HEK293T (cell line): Measurements from ENCODE around the gene MAFG.
A peak's percentile ranks its signal among the peaks of the same experiment; 100 is the strongest.

Experiments
- CTCF ChIA-PET: fragments of 350-600 bp; formaldehyde crosslinking; extraction: SDS; loops from one replicate; lab custom pipeline; 2021; ENCODE audit warnings: antibody characterized with exemption, inconsistent platforms; lab: Yijun Ruan, JAX
- POLR2A ChIA-PET: fragments of 350-600 bp; formaldehyde crosslinking; extraction: SDS; loops from one replicate; lab custom pipeline; 2020; ENCODE audit warnings: antibody characterized with exemption, inconsistent platforms; lab: Yijun Ruan, JAX
- DNase-seq: peaks from one replicate; pipeline ENCODE4 v3.0.0; 2012; ENCODE audit warnings: mixed read lengths; ENCODE audit errors: extremely low spot score
- ARNT ChIP-seq: fragments of 450-650 bp; IDR thresholded peaks from 2 replicates; pipeline ENCODE4 v1.6.1; 2017; ENCODE audit warnings: mild to moderate bottlenecking
- BHLHE40 ChIP-seq: fragments of 450-650 bp; IDR thresholded peaks from 2 replicates; pipeline ENCODE4 v1.6.1; 2016; ENCODE audit warnings: mild to moderate bottlenecking, moderate library complexity, borderline replicate concordance
- CTBP1 ChIP-seq: fragments of 450-650 bp; IDR thresholded peaks from 2 replicates; pipeline ENCODE4 v1.6.1; 2016; ENCODE audit warnings: borderline replicate concordance
- ELF4 ChIP-seq: fragments of 450-650 bp; IDR thresholded peaks from 2 replicates; pipeline ENCODE4 v1.6.1; 2017; ENCODE audit warnings: antibody characterized with exemption
- FOXA1 ChIP-seq: fragments of 450-650 bp; IDR thresholded peaks from 2 replicates; pipeline ENCODE4 v1.6.1; 2016; ENCODE audit warnings: mild to moderate bottlenecking
- FOXK2 ChIP-seq: fragments of 450-650 bp; IDR thresholded peaks from 2 replicates; pipeline ENCODE4 v1.6.1; 2016; ENCODE audit warnings: mild to moderate bottlenecking
- FOXM1 ChIP-seq: fragments of 450-650 bp; IDR thresholded peaks from 2 replicates; pipeline ENCODE4 v1.6.1; 2017; ENCODE audit warnings: mild to moderate bottlenecking, borderline replicate concordance
- HDGF ChIP-seq: fragments of 450-650 bp; IDR thresholded peaks from 2 replicates; pipeline ENCODE4 v1.6.1; 2017; ENCODE audit warnings: antibody characterized with exemption, borderline replicate concordance
- L3MBTL2 ChIP-seq: fragments of 450-650 bp; conservative IDR thresholded peaks from 2 replicates; pipeline ENCODE4 v1.6.1; 2016; ENCODE audit warnings: mild to moderate bottlenecking
- LEF1 ChIP-seq: fragments of 450-650 bp; IDR thresholded peaks from 2 replicates; pipeline ENCODE4 v1.6.1; 2017; ENCODE audit warnings: mild to moderate bottlenecking, borderline replicate concordance
- NFRKB ChIP-seq: fragments of 450-650 bp; IDR thresholded peaks from 2 replicates; pipeline ENCODE4 v1.6.1; 2016; ENCODE audit warnings: mild to moderate bottlenecking, moderate library complexity
- PKNOX1 ChIP-seq: fragments of 450-650 bp; IDR thresholded peaks from 2 replicates; pipeline ENCODE4 v1.6.1; 2016
- SP1 ChIP-seq: fragments of 450-650 bp; IDR thresholded peaks from 2 replicates; pipeline ENCODE4 v1.6.1; 2017
- TARDBP ChIP-seq: fragments of 450-650 bp; IDR thresholded peaks from 2 replicates; pipeline ENCODE4 v1.6.1; 2016
- ZNF384 ChIP-seq: fragments of 450-650 bp; IDR thresholded peaks from 2 replicates; pipeline ENCODE4 v1.6.1; 2016

Gene MAFG

GRCh38 chr17:81927152-81927652 lies 333 bp downstream of the MAFG start:
- no peak for DNase-seq
- TF ChIP-seq BHLHE40 (no peak), HDGF (no peak), NFRKB (no peak), LEF1 (no peak), ELF4 (no peak), PKNOX1 (no peak), ARNT (no peak)
- POLR2A ChIA-PET = interaction anchor here (0.6 to 5.2 kb wide), 9 partner anchors 10 to 94 kb away, joined by 3 to 37 read pairs (median 8); partner anchors contain the start of genes ANAPC11, ARHGDIA, MCRIP1 and PYCR1
- CTCF ChIA-PET = interaction anchor here (1.1 kb wide), 1 partner anchor 18 kb away, joined by 3 read pairs; no protein-coding TSS in a partner anchor

- TF ChIP-seq PKNOX1 (no peak), ARNT (peak; percentile 97)
- CTCF ChIA-PET = interaction anchor here (0.7 to 1.3 kb wide), 3 partner anchors 33 to 420 kb away, joined by 3 to 6 read pairs (median 4); no protein-coding TSS in a partner anchor
- peak; percentile 66 for DNase-seq
- POLR2A ChIA-PET = interaction anchor here (0.6 to 5.2 kb wide), 14 partner anchors 10 to 243 kb away, joined by 3 to 37 read pairs (median 4); partner anchors contain the start of genes ANAPC11, ARHGDIA, ARL16 and CENPX
These were observed 934 bp downstream of the MAFG start for GRCh38 chr17:81926451-81927151.

- TF ChIP-seq HDGF (0 out of 2 replicates have a peak, but pooled peaks have one; percentile 86), ARNT (no peak)
These were observed 1.6 kb downstream of the MAFG start for GRCh38 chr17:81925860-81926450.

GRCh38 chr17:81924557-81925532 lies 2.7 kb downstream of the MAFG start:
- ChIA-PET POLR2A (interaction anchor here (0.9 to 4.9 kb wide), 11 partner anchors 8 to 98 kb away, joined by 3 to 28 read pairs (median 6); partner anchors contain the start of genes ANAPC11, ARHGDIA, CENPX and LRRC45), CTCF (interaction anchor here (1.0 kb wide), 2 partner anchors 35 to 96 kb away, joined by 4 to 5 read pairs; no protein-coding TSS in a partner anchor)
- no peak for DNase-seq
- TF ChIP-seq FOXA1 (no peak), SP1 (no peak), ZNF384 (no peak), FOXM1 (no peak), PKNOX1 (no peak), ARNT (no peak), ELF4 (no peak), HDGF (no peak), NFRKB (no peak), LEF1 (no peak), CTBP1 (no peak)

More at GRCh38 chr17:81925860-81926450, 1.6 kb downstream of the MAFG start:
- ChIA-PET CTCF (interaction anchor here (0.7 to 1.3 kb wide), 3 partner anchors 34 to 421 kb away, joined by 3 to 6 read pairs (median 4); no protein-coding TSS in a partner anchor), POLR2A (interaction anchor here (0.6 to 5.2 kb wide), 15 partner anchors 9 to 242 kb away, joined by 3 to 37 read pairs (median 3); partner anchors contain the start of genes ANAPC11, ARHGDIA, ARL16 and CENPX)
- DNase-seq = no peak

GRCh38 chr17:81923302-81924260 lies 4.0 kb downstream of the MAFG start:
- no peak for DNase-seq
- no peak for TF ChIP-seq SP1
- TF ChIP-seq PKNOX1 = no peak
- TF ChIP-seq FOXK2 = no peak
- TF ChIP-seq NFRKB = no peak
- TF ChIP-seq L3MBTL2 = no peak
- no peak for TF ChIP-seq ZNF384
- no peak for TF ChIP-seq TARDBP
- no peak for TF ChIP-seq FOXA1
- no peak for TF ChIP-seq FOXM1
- TF ChIP-seq ELF4 = no peak
- no peak for TF ChIP-seq ARNT
- ChIA-PET CTCF (interaction anchor here (0.5 to 1.6 kb wide), 4 partner anchors 36 to 671 kb away, joined by 4 to 5 read pairs (median 4); no protein-coding TSS in a partner anchor), POLR2A (interaction anchor here (1.0 to 4.9 kb wide), 7 partner anchors 10 to 56 kb away, joined by 3 to 24 read pairs (median 6); partner anchors contain the start of genes ANAPC11, ARHGDIA, PCYT2 and PYCR1)
